HG03460 (cell line): ENCODE results near the gene PIEZO1.

Source experiments
- ATAC-seq: cut with Tn5 transposase; IDR thresholded peaks from one replicate; pipeline ENCODE4 v1.9.1; 2021; ENCODE audit not compliant: unreplicated experiment

The PIEZO1 gene

DNA sequence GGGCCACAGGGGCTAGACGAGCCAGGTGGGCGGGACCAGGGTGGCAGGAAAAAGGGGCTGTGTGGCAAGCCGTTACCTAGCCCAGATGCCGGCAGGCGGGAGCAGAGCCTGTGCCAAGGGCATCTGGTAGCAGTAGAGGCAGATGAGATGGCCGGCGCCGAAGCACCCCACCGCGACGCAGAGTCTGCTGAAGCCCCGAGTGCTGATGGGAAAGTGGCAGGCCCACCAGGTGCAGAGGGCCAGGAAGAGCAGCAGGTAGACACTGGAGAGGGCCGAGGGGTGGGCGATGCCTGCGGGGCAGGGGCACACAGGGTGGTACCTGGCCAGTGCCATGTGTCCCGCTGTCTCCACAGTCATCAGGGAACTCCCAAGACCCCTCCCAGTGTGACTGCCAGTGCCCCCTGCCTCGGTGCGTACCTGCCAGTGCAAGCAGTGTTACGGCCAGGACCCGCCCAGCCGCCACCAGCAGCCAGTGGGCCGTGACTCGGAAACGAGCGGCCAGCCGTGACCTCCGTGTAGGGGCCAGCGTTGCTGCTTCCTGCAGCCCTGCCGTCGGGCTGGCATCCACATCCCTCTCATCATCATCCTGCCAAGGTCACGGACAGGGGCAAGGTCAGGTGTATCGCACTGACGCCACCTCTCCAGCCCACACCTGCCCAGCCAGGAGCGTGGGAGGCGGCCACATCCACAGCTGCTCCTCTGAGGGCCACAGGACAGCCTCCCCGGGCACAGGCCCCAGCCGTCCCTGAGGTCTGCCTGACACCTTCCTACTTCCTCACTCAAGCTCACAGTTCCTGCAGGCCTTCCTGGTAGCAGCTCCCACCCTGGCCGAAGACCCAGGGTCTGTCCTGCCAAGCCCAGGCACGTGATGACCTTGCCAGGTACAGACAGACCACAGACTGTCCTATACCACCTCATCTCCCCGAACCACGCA lies 46.6 kb downstream of the PIEZO1 start:
- no peak for ATAC-seq

DNA sequence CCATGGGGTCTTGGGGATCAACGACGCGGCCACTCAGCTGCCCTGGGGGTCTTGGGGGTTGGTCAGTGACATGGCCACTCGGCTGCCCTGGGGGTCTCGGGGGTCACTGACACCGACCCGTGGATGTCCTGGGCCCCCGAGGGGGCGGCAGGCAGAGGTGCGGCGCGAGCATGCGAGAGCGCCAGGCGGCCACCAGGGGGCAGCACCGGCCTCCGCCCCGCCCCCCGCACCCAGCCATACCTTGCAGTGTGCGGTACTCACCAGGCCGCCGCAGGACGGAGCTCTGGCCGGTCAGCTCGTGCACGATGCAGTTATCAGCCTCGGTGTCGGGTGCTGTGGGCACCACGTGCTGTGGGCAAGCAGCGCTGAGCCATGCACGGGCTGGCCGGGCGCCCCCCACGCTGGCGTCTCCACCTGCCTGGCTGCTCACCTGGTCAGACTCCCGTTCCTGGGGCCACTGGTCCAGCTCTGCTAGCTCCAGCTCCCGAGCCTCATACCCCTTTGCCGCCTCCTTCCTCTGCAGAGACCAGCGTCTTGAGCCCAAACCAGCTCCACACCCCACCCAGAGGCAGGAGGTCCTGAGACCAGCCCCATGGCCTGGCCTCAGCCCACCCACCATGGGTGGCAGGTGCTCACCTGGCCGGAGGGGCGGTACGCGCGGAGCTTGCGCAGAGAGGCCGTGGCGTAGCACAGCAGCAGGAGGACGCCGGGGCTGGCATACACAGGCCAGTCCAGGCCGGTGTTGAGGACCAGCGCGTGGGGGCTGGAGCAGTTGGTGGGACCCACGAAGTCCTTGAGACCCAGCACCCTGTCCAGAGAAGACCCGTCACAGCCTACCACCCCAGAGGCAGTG lies 47.5 kb downstream of the PIEZO1 start:
- ATAC-seq, result peak; percentile 58

GRCh38 chr16:88736496-88736895 lies 48.5 kb downstream of the PIEZO1 start:
- ATAC-seq, result no peak

DNA sequence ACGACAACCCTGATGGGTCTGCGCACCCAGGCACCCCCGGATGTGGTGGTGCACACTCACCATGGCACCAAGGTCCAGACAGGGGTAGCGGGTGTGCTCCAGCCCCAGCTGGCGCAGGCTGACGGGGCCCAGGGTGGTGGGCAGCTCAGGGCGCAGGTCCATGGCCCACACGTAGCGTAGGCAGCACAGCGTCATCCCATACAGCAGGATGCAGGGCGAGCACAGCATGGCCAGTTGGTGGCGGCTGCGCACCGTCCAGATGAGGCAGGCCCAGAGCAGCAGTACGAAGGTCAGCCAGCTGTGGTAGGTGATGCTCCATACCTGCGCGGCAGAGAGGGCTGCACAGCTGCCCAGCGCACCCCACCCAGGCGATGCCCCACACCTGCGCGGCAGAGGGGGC lies 48.9 kb downstream of the PIEZO1 start:
- ATAC-seq, result no peak

- no peak for ATAC-seq
Measured at GRCh38 chr16:88735616-88736015, 49.4 kb downstream of the PIEZO1 start.

GRCh38 chr16:88735121-88735520 lies 49.9 kb downstream of the PIEZO1 start:
- no peak for ATAC-seq

DNA sequence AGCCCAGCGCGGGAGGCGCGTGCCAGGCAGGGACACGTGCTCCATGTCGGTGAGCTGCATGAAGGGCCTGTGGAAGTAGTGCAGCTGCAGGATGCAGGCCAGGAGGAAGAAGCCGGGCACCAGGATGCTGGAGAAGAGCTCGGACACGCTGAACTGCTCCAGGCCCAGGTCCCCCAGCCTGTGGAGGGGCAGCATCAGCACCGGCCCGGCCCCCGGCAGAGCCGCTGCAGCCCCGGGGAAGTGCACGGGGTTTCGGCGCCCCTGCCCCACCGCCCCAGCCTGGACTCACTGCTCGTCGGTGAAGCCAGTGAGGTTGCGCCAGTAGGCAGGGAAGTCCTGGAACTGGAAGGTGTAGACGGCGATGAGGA lies 50.7 kb downstream of the PIEZO1 start:
- no peak for ATAC-seq

DNA sequence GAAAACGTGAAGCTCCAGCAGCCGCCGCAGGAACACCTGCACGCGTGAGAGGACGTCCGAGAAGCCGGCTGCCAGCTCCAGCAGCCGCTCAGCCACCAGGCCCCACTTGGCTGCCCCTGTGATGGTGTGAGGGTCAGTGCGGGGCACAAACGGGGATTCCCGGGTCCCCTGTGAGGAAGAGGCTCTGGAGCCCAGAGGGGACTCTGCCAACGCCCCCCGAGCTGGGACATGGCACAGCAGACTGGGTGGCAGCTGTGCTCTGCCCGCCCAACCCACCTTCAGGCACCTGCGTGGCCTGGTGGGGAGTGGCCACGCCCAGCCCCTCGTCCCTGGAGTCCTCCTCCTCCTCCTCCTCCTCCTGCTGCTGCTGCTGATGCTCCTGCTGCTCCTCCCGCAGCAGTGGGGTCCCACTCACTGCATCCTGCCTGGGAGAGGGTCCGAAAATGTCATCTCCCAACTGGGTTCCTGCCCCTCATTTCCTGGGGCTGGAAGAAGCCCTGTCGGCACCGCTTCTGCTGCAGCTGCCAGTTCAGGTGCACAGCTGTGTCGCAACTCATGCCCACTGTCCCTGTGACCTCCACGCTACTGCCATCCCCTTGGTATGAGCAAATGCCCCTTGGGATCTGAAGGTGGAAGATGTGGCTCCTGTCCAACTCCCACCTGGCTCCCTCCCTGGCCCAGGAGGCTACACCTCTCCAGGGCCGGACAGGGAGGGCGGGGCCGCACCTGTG lies 51.2 kb downstream of the PIEZO1 start:
- ATAC-seq, result no peak

DNA sequence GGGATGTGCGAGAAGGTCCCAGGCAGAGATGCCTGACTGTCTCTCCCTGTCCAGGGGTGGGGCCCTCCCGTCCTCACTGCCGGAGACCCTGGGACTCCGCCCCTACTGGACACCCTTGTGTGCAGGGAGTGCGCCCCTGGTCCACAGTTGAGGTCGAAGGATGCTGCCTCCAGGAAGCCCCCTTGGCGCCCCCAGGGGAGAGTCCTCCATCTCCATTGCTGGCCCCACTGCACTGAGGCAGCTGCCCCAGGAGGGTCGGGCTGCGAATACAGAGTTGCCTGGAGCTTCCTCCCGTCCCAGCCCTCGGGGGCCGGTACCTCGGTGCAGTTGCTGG lies 52.1 kb downstream of the PIEZO1 start:
- no peak for ATAC-seq

GRCh38 chr16:88732172-88732960 lies 52.7 kb downstream of the PIEZO1 start:
- ATAC-seq, result no peak

- no peak for ATAC-seq
Measured at GRCh38 chr16:88731699-88732098, 53.3 kb downstream of the PIEZO1 start.

- no peak for ATAC-seq
Measured at GRCh38 chr16:88730632-88731607, 54.1 kb downstream of the PIEZO1 start.

DNA sequence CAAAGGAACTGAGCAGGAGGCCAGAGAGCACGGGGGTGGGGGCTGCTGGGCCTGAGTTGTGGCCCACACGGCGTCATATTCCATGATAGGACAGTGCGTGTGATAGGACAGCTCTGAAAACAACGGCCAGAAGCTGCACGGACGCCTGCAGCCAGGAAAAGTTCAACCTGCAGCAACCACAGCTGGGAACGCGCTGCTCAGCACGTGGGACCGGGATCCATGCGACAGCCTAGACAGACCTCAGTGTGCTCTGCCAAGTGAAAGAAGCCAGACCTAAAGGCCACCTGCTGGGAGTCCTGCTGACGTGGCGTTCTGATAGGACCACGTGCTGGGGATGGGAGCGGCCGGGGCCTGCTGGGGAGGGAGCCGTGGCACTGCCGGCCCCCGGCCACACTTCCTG lies 57.1 kb downstream of the PIEZO1 start:
- ATAC-seq, result no peak

GRCh38 chr16:88726981-88727380 lies 58.0 kb downstream of the PIEZO1 start:
- ATAC-seq, result no peak

- no peak for ATAC-seq
Measured at GRCh38 chr16:88726408-88726749, 58.6 kb downstream of the PIEZO1 start.

GRCh38 chr16:88725609-88726407 lies 59.2 kb downstream of the PIEZO1 start:
- no peak for ATAC-seq

- ATAC-seq, result no peak
Measured at GRCh38 chr16:88724855-88725555, 60.0 kb downstream of the PIEZO1 start.

DNA sequence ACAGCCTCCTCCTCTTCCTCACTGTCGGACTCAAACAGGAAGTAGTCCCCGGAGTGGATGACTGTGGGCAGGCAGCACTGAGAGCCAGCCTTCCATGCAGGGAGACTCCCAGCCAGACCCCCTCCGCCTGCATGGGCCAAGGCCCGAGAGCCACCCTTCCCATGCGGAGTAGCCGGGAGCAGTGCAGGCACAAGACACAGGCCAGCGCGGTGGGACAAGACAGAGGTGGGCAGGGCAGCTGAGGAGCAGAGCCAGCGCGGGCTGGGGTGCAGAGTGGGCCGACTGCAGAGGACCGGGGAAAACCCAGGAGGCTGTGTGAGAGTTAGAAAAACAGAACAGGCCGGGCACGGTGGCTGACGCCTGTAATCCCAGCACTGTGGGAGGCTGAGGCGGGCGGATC lies 61.1 kb downstream of the PIEZO1 start:
- no peak for ATAC-seq
